CD8-positive, alpha-beta memory T cell (primary cell): ENCODE data around the gene CLTCL1. TPM values are rescaled to one million over a fixed set of nuclear protein-coding genes. Genes with fewer than 3 reads are reported as not detected.
A peak's percentile ranks its signal among the peaks of the same experiment; 100 is the strongest.
"Not testable (repeated sequence)": the region's sequence is repeated elsewhere in the genome, so short reads cannot be mapped to it uniquely, and the experiment has no call there.

Experiments
- CTCF ChIA-PET: fragments of 350-600 bp; sonication (Branson Sonifier 250); formaldehyde crosslinking; loops from one replicate; lab custom pipeline; 2021; ENCODE audit warnings: antibody characterized with exemption; lab: Charles Lee
- POLR2A ChIA-PET: fragments of 350-600 bp; sonication (Branson Sonifier 250); formaldehyde crosslinking; loops from one replicate; lab custom pipeline; 2021; ENCODE audit warnings: antibody characterized with exemption; lab: Charles Lee
- DNase-seq, 5 donors: peaks; one replicate each; pipeline versions ENCODE4 v3.0.0 to v3.0.0-alpha.2; 2020 to 2022; ENCODE audit warnings: mixed read lengths in 1 of 5
- H3K27ac ChIP-seq: one replicate; pipeline ENCODE4 v1.7.0; 2013; ENCODE audit warnings: low read depth, mild to moderate bottlenecking, low read length, moderate library complexity
- H3K27me3 ChIP-seq: 2 replicates; pipeline ENCODE4 v1.7.0; 2013; ENCODE audit warnings: low read length, mild to moderate bottlenecking; ENCODE audit not compliant: insufficient read depth, poor library complexity, severe bottlenecking
- H3K36me3 ChIP-seq: 2 replicates; pipeline ENCODE4 v1.7.0; 2013; ENCODE audit warnings: mild to moderate bottlenecking, low read length, moderate library complexity; ENCODE audit not compliant: insufficient read depth
- H3K4me1 ChIP-seq: 2 replicates; pipeline ENCODE4 v1.7.0; 2013; ENCODE audit warnings: mild to moderate bottlenecking, low read length, moderate library complexity; ENCODE audit not compliant: insufficient read depth
- H3K4me3 ChIP-seq: 2 replicates; pipeline ENCODE4 v1.7.0; 2013; ENCODE audit warnings: mild to moderate bottlenecking, low read length
- H3K9me3 ChIP-seq: 2 replicates; pipeline ENCODE4 v1.7.0; 2013; ENCODE audit warnings: mild to moderate bottlenecking, low read length
- H3K27ac Mint-ChIP-seq, 8 donors: one replicate each; pipeline ENCODE4 v1.8.0; 2020 to 2021; ENCODE audit warnings: mixed read lengths in 8 of 8, mild to moderate bottlenecking in 6 of 8, inconsistent platforms in 3 of 8, moderate library complexity in 3 of 8
- H3K27me3 Mint-ChIP-seq, 2 donors: one replicate each; pipeline ENCODE4 v1.8.0; 2020 to 2021; ENCODE audit warnings: mixed read lengths in 2 of 2, mild to moderate bottlenecking in 1 of 2, moderate library complexity in 1 of 2
- H3K36me3 Mint-ChIP-seq, 3 donors: one replicate each; pipeline ENCODE4 v1.8.0; 2020 to 2021; ENCODE audit warnings: mixed read lengths in 3 of 3, inconsistent platforms in 1 of 3, mild to moderate bottlenecking in 1 of 3
- H3K4me1 Mint-ChIP-seq, 3 donors: one replicate each; pipeline ENCODE4 v1.8.0; 2020 to 2021; ENCODE audit warnings: mixed read lengths in 3 of 3, inconsistent platforms in 1 of 3, mild to moderate bottlenecking in 1 of 3
- H3K4me3 Mint-ChIP-seq, 7 donors: one replicate each; pipeline ENCODE4 v1.8.0; 2020 to 2021; ENCODE audit warnings: mixed read lengths in 7 of 7, mild to moderate bottlenecking in 6 of 7, moderate library complexity in 4 of 7, inconsistent platforms in 2 of 7
- H3K9me3 Mint-ChIP-seq, 5 donors: one replicate each; pipeline ENCODE4 v1.8.0; 2020 to 2022; ENCODE audit warnings: mixed read lengths in 5 of 5, mild to moderate bottlenecking in 3 of 5, moderate library complexity in 2 of 5, inconsistent platforms in 1 of 5
- polyA plus RNA-seq: library from polyadenylated mRNA; unstranded; fragments of 300-500 nt; fragmentation: Illumina TruSeq; gene quantifications from one replicate; pipeline ENCODE4 v1.2.3, GENCODE V29; 2021
- total RNA-seq, 2 experiments: library from RNA; stranded (reverse); gene quantifications; one replicate each; pipeline ENCODE4 v1.2.3, GENCODE V29; 2021

The CLTCL1 gene
- total RNA-seq: under 1 TPM; 0.58 to 0.88 TPM
- polyA plus RNA-seq: 0.51 TPM

- Mint-ChIP-seq H3K27me3 (peaks cover 16 to 37% of the 10 kb centered on the region in 2 donors), H3K36me3 (peaks cover 0 to 3% (median 0%) of the 10 kb centered on the region in 3 donors), H3K9me3 (no peaks in the 10 kb centered on the region), H3K27ac (peak within 1 kb of the TSS; percentile 27 to 92 (median 85)), H3K4me1 (peaks cover 23 to 30% (median 28%) of the 10 kb centered on the region in 3 donors), H3K4me3 (peak within 1 kb of the TSS; percentile 88 to 97 (median 91))
- H3K4me1 ChIP-seq: peaks cover 17% of the 10 kb centered on the region
- CTCF ChIA-PET: interaction anchor here (1.0 to 1.5 kb wide), 2 partner anchors 8 to 147 kb away, joined by 3 to 4 read pairs; partner anchors contain the start of gene ESS2
- no peaks in the 10 kb centered on the region for H3K27me3 ChIP-seq
- peak within 1 kb of the TSS; percentile 71 for H3K27ac ChIP-seq
- POLR2A ChIA-PET: interaction anchor here (0.5 to 1.5 kb wide), 2 partner anchors 188 to 1723 kb away, joined by 3 read pairs; partner anchors contain the start of gene CDC45
- peak within 1 kb of the TSS; percentile 69 for H3K4me3 ChIP-seq
- H3K36me3 ChIP-seq: no peaks in the 10 kb centered on the region
- no peaks in the 10 kb centered on the region for H3K9me3 ChIP-seq
- peak; percentile 61 to 79 (median 67) for DNase-seq
Observed at GRCh38 chr22:19291580-19292457, at the start of gene CLTCL1. TSS of gene CLTCL1 (minus strand) at chr22:19291719. CDS start at chr22:19291641, 78 bp downstream.

- Histone ChIP-seq H3K4me1 (no peaks in the 10 kb centered on the region), H3K27ac (no peak overlapping the region), H3K27me3 (no peaks in the 10 kb centered on the region), H3K4me3 (no peak overlapping the region), H3K9me3 (peaks cover 20% of the 10 kb centered on the region), H3K36me3 (peaks cover 37% of the 10 kb centered on the region)
- Mint-ChIP-seq H3K9me3 (peaks cover 52 to 74% (median 63%) of the 10 kb centered on the region in 5 donors), H3K4me3 (no peak overlapping the region), H3K4me1 (peaks cover 0 to 8% (median 4%) of the 10 kb centered on the region in 3 donors), H3K27me3 (no peaks in the 10 kb centered on the region), H3K36me3 (peaks cover 63 to 90% (median 84%) of the 10 kb centered on the region in 3 donors), H3K27ac (no peak overlapping the region)
- POLR2A ChIA-PET: no interaction called here
- CTCF ChIA-PET: no interaction called here
- no peak for DNase-seq
Observed at GRCh38 chr22:19337137-19337536, 45.6 kb upstream of the CLTCL1 start.

DNA sequence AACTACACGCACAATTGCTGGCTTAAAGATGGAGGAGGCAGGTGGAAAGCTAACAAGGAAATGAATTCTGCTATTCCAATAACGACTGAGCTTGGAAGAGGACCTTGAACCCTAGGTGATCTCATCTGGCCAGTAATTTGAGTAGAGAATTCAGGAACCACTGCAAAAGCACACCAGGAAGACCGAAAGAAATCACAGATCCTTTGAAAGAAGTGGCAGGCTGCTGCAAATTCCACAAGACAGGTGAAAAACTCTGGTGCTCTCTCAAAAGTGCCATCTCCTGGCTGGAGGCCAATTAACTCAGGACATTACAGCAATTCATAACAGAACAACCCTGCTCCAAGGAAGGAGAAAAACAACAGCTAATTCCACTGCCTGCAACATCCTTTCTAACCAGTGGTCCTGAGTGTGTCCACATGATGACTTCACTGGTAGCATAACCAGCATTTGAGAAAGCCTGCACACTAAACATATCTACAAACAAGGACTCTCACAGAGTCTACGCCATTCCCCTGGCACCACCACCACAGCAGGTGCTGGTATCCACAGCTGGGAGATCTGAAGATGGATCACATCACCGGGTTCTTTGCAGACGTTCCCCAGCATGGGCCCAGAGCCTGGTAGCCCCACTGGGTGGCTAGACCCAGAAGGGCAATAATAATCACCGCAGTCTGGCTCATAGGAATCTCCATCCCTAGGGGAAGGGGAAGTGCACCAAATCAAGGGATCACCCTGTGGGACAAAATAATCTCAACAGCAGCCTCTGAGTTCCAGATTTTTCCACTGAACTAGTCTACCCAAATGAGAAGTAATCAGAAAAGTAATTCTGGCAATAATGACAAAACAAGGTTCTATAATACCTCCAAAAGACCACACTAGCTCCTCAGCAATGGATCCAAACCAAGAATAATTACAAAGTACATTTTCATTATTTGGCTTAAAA lies 44.9 kb upstream of the CLTCL1 start:
- peaks cover 63 to 90% (median 85%) of the 10 kb centered on the region in 3 donors for H3K36me3 Mint-ChIP-seq
- H3K27ac Mint-ChIP-seq: peak overlapping the region in 1 of 8 donors; percentile 64
- H3K4me1 Mint-ChIP-seq: peaks cover 0 to 3% (median 2%) of the 10 kb centered on the region in 3 donors
- no peak overlapping the region for H3K4me3 Mint-ChIP-seq
- Histone ChIP-seq H3K9me3 (peaks cover 20% of the 10 kb centered on the region), H3K36me3 (peaks cover 45% of the 10 kb centered on the region), H3K4me1 (no peaks in the 10 kb centered on the region), H3K27me3 (no peaks in the 10 kb centered on the region), H3K4me3 (no peak overlapping the region), H3K27ac (no peak overlapping the region)
- no peak for DNase-seq
- POLR2A ChIA-PET: no interaction called here
- peaks cover 53 to 78% (median 63%) of the 10 kb centered on the region in 5 donors for H3K9me3 Mint-ChIP-seq
- CTCF ChIA-PET: no interaction called here
- H3K27me3 Mint-ChIP-seq: no peaks in the 10 kb centered on the region

- no peak overlapping the region for H3K4me3 ChIP-seq
- H3K4me1 ChIP-seq: no peaks in the 10 kb centered on the region
- ChIA-PET POLR2A (no interaction called here), CTCF (no interaction called here)
- peaks cover 12% of the 10 kb centered on the region for H3K9me3 ChIP-seq
- no peak overlapping the region for H3K27ac ChIP-seq
- H3K27me3 Mint-ChIP-seq: peaks cover 0 to 2% of the 10 kb centered on the region in 2 donors
- H3K36me3 Mint-ChIP-seq: peaks cover 53 to 75% (median 72%) of the 10 kb centered on the region in 3 donors
- no peaks in the 10 kb centered on the region for H3K27me3 ChIP-seq
- H3K9me3 Mint-ChIP-seq: peaks cover 36 to 63% (median 52%) of the 10 kb centered on the region in 5 donors
- H3K36me3 ChIP-seq: peaks cover 50% of the 10 kb centered on the region
- no peaks in the 10 kb centered on the region for H3K4me1 Mint-ChIP-seq
- DNase-seq: no peak
- no peak overlapping the region for H3K27ac Mint-ChIP-seq
- no peak overlapping the region for H3K4me3 Mint-ChIP-seq
Observed at GRCh38 chr22:19331975-19332374, 40.5 kb upstream of the CLTCL1 start.

- H3K36me3 ChIP-seq: peaks cover 46% of the 10 kb centered on the region
- Mint-ChIP-seq H3K9me3 (peaks cover 34 to 60% (median 47%) of the 10 kb centered on the region in 5 donors), H3K27ac (no peak overlapping the region), H3K36me3 (peaks cover 49 to 70% (median 67%) of the 10 kb centered on the region in 3 donors), H3K27me3 (peaks cover 0 to 2% of the 10 kb centered on the region in 2 donors), H3K4me1 (no peaks in the 10 kb centered on the region), H3K4me3 (no peak overlapping the region)
- no peaks in the 10 kb centered on the region for H3K27me3 ChIP-seq
- ChIA-PET CTCF (interaction anchor here (1.0 kb wide), 1 partner anchor 9 kb away, joined by 3 read pairs; no protein-coding TSS in a partner anchor), POLR2A (no interaction called here)
- no peak overlapping the region for H3K27ac ChIP-seq
- H3K4me3 ChIP-seq: no peak overlapping the region
- no peak for DNase-seq
- H3K9me3 ChIP-seq: peaks cover 7% of the 10 kb centered on the region
- no peaks in the 10 kb centered on the region for H3K4me1 ChIP-seq
Observed at GRCh38 chr22:19331474-19331873, 40.0 kb upstream of the CLTCL1 start.

- Histone ChIP-seq H3K27ac (no peak overlapping the region), H3K27me3 (no peaks in the 10 kb centered on the region), H3K4me1 (no peaks in the 10 kb centered on the region), H3K36me3 (peaks cover 41% of the 10 kb centered on the region), H3K9me3 (peaks cover 6% of the 10 kb centered on the region), H3K4me3 (no peak overlapping the region)
- Mint-ChIP-seq H3K4me1 (no peaks in the 10 kb centered on the region), H3K27me3 (peaks cover 0 to 2% of the 10 kb centered on the region in 2 donors), H3K9me3 (peaks cover 29 to 55% (median 49%) of the 10 kb centered on the region in 5 donors), H3K4me3 (no peak overlapping the region), H3K27ac (no peak overlapping the region), H3K36me3 (peaks cover 45 to 69% (median 62%) of the 10 kb centered on the region in 3 donors)
- ChIA-PET CTCF (interaction anchor here (1.0 kb wide), 1 partner anchor 8 kb away, joined by 3 read pairs; no protein-coding TSS in a partner anchor), POLR2A (no interaction called here)
- no peak for DNase-seq
Observed at GRCh38 chr22:19330865-19331418, 39.4 kb upstream of the CLTCL1 start.

GRCh38 chr22:19330205-19330604 lies 38.7 kb upstream of the CLTCL1 start:
- H3K9me3 ChIP-seq, H3K27me3 ChIP-seq, POLR2A ChIA-PET, CTCF ChIA-PET, H3K4me3 Mint-ChIP-seq, H3K27ac Mint-ChIP-seq, DNase-seq, H3K27me3 Mint-ChIP-seq, H3K27ac ChIP-seq, H3K4me1 ChIP-seq, H3K4me1 Mint-ChIP-seq, H3K4me3 ChIP-seq: not testable (repeated sequence)
- peaks cover 37% of the 10 kb centered on the region for H3K36me3 ChIP-seq
- Mint-ChIP-seq H3K9me3 (peaks cover 22 to 51% (median 44%) of the 10 kb centered on the region in 5 donors), H3K36me3 (peaks cover 39 to 61% (median 56%) of the 10 kb centered on the region in 3 donors)
